Smooth muscle cell (in vitro differentiated cells): ENCODE data around the gene ATP5F1A. TPM values are rescaled to one million over a fixed set of nuclear protein-coding genes. Genes with fewer than 3 reads are reported as not detected.
A peak's percentile ranks its signal among the peaks of the same experiment; 100 is the strongest.

Experiments
- DNase-seq: peaks from one replicate; lab custom pipeline; 2025; ENCODE audit not compliant: unreplicated experiment; lab: John Stamatoyannopoulos, UW
- H2AFZ ChIP-seq: fragments of 200-600 bp; sonication (generic); 2 replicates; pipeline ENCODE4 v1.6.0; 2016; ENCODE audit warnings: antibody characterized with exemption, low read depth, mild to moderate bottlenecking
- H3F3A ChIP-seq: fragments of 200-600 bp; sonication (generic); 2 replicates; pipeline ENCODE4 v1.6.0; 2017; ENCODE audit warnings: antibody characterized with exemption, low read depth
- H3K27ac ChIP-seq: fragments of 200-600 bp; sonication (generic); 2 replicates; pipeline ENCODE4 v1.5.1; 2016; ENCODE audit warnings: low read depth, mild to moderate bottlenecking
- H3K27me3 ChIP-seq: fragments of 200-600 bp; sonication (generic); 2 replicates; pipeline ENCODE4 v1.6.1; 2016; ENCODE audit warnings: low read depth, mild to moderate bottlenecking
- H3K36me3 ChIP-seq: fragments of 200-600 bp; sonication (generic); 2 replicates; pipeline ENCODE4 v1.5.1; 2016; ENCODE audit warnings: low read depth
- H3K4me1 ChIP-seq: fragments of 200-600 bp; sonication (generic); 2 replicates; pipeline ENCODE4 v1.5.1; 2016; ENCODE audit warnings: low read depth
- H3K4me2 ChIP-seq: fragments of 200-600 bp; sonication (generic); 2 replicates; pipeline ENCODE4 v1.6.0; 2016; ENCODE audit warnings: mild to moderate bottlenecking
- H3K4me3 ChIP-seq: fragments of 200-600 bp; sonication (generic); 2 replicates; pipeline ENCODE4 v1.5.1; 2016; ENCODE audit warnings: mild to moderate bottlenecking
- H3K79me2 ChIP-seq: fragments of 200-600 bp; sonication (generic); 2 replicates; pipeline ENCODE4 v1.6.0; 2016; ENCODE audit warnings: low read depth, mild to moderate bottlenecking
- H3K9ac ChIP-seq: fragments of 200-600 bp; sonication (generic); 2 replicates; pipeline ENCODE4 v1.6.0; 2016; ENCODE audit warnings: low read depth
- H3K9me3 ChIP-seq: fragments of 200-600 bp; sonication (generic); replicated peaks from 2 replicates; pipeline ENCODE4 v1.5.1; 2016; ENCODE audit warnings: low read depth
- H4K20me1 ChIP-seq: fragments of 200-600 bp; sonication (generic); 2 replicates; pipeline ENCODE4 v1.6.0; 2016; ENCODE audit warnings: low read depth
- CTCF ChIP-seq: fragments of 200-600 bp; sonication (generic); IDR thresholded peaks from 2 replicates; pipeline ENCODE4 v1.5.1; 2017; ENCODE audit warnings: borderline replicate concordance, mild to moderate bottlenecking, antibody characterized with exemption; ENCODE audit not compliant: insufficient read depth, poor library complexity, severe bottlenecking
- WGBS: methylation state at CpG from one replicate; pipeline ENCODE4 v1.1.7; 2016; ENCODE audit warnings: low lambda C conversion rate; 5-methylcytosine and 5-hydroxymethylcytosine counted together
- polyA plus RNA-seq: library from polyadenylated mRNA; unstranded; fragments of >200 nt; fragmentation: Nextera tagmentation; extraction: Ambion mirVana; gene quantifications from 2 replicates; pipeline ENCODE4 v1.2.1, GENCODE V29; 2016
- total RNA-seq: library from RNA; depleted of rRNA; stranded (reverse); fragments of >200 nt; gene quantifications from 2 replicates; pipeline ENCODE4 v1.2.3, GENCODE V29; 2014

Gene ATP5F1A
- total and polyA plus RNA-seq, 2 experiments from 2014 or later = 406 to 432 TPM

DNA sequence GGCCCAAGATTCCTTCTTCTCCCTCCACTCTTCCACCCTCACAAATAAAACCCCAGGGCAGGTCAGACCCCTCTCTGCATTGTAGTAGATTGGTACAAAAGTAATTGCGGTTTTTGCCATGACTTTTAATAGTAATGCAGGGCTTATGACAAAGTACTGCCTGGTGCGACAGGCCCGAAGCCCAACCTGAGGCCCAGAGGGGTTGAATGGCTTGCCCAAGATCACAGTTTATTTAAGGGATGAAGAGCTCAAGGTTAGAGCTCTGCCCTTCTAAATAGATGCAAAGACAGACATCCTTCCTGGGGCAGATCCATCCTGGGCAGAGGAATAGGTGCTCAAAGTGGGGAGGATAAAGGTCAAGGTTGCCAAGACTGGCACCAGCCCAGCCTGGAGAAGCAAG lies 25.1 kb downstream of the ATP5F1A start:
- Histone ChIP-seq H3K79me2 (no peaks in the 10 kb centered on the region), H3K4me1 (peaks cover 4% of the 10 kb centered on the region), H2AFZ (no peak overlapping the region), H3K36me3 (no peaks in the 10 kb centered on the region), H3K27ac (no peak overlapping the region), H3K9me3 (no peaks in the 10 kb centered on the region), H3F3A (peaks cover 23% of the 10 kb centered on the region), H3K4me3 (no peak overlapping the region), H4K20me1 (no peaks in the 10 kb centered on the region), H3K4me2 (no peak overlapping the region), H3K9ac (no peak overlapping the region), H3K27me3 (no peaks in the 10 kb centered on the region)
- no peak for DNase-seq
- TF ChIP-seq CTCF = no peak
- 93% methylated on average over 3 of the region's 3 CpGs for WGBS

DNA sequence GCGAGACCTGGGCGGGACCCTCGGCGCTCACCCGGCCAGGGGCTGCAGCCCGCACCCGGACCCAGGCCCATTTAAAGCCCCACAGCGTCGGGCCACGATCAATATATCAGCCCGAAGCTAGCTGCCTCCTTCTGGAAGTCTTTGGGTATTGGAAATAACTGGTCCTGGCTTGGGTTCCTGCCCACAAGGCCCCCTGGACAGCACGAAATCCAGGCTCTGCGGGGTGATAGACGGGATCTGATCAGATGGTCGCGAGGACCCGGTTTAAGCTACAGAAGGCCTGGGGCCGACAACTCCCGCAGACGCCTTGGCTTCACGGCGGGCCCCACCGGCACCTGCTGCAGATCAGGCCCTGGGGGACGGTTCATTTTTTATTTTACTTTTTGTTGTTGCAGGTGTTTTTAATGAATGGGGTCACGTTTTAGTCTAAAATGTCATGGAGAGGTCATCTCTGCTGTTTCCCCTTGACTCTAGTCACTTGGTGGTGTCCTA lies 25.7 kb downstream of the ATP5F1A start:
- peak overlapping the region; percentile 76 for H3K9ac ChIP-seq
- H3F3A ChIP-seq = peaks cover 22% of the 10 kb centered on the region
- no peaks in the 10 kb centered on the region for H3K36me3 ChIP-seq
- TF ChIP-seq CTCF = no peak
- no peaks in the 10 kb centered on the region for H3K79me2 ChIP-seq
- peak overlapping the region; percentile 82 for H2AFZ ChIP-seq
- no peak overlapping the region for H3K27ac ChIP-seq
- H4K20me1 ChIP-seq = no peaks in the 10 kb centered on the region
- peak overlapping the region; percentile 62 for H3K4me3 ChIP-seq
- H3K4me1 ChIP-seq = peaks cover 4% of the 10 kb centered on the region
- H3K4me2 ChIP-seq = peak overlapping the region; percentile 99
- no peaks in the 10 kb centered on the region for H3K9me3 ChIP-seq
- WGBS = 19% methylated on average over 25 of the region's 25 CpGs
- no peak for DNase-seq
- H3K27me3 ChIP-seq = no peaks in the 10 kb centered on the region

GRCh38 chr18:46071653-46072375 lies 26.3 kb downstream of the ATP5F1A start, which contains the start of gene PSTPIP2:
Gene PSTPIP2 (minus strand): TSS chr18:46072260. CDS start chr18:46072188, 72 bp downstream.
- no peak within 1 kb of the TSS for H3K27ac ChIP-seq
- H2AFZ ChIP-seq = peak within 1 kb of the TSS; percentile 82
- H3K79me2 ChIP-seq = no peaks in the 10 kb centered on the region
- H3K9me3 ChIP-seq = no peaks in the 10 kb centered on the region
- no peaks in the 10 kb centered on the region for H3K36me3 ChIP-seq
- DNase-seq = peak; percentile 9
- 2% methylated on average over 62 of the region's 75 CpGs for WGBS
- peaks cover 16% of the 10 kb centered on the region for H3F3A ChIP-seq
- H4K20me1 ChIP-seq = no peaks in the 10 kb centered on the region
- H3K4me2 ChIP-seq = peak within 1 kb of the TSS; percentile 99
- peak within 1 kb of the TSS; percentile 76 for H3K9ac ChIP-seq
- H3K27me3 ChIP-seq = no peaks in the 10 kb centered on the region
- peaks cover 4% of the 10 kb centered on the region for H3K4me1 ChIP-seq
- no peak for TF ChIP-seq CTCF
- H3K4me3 ChIP-seq = peak within 1 kb of the TSS; percentile 62
